Epidermal melanocyte (primary cell): ENCODE measurements around the gene FRMD4A.
"Not testable (repeated sequence)": the region's sequence is repeated elsewhere in the genome, so short reads cannot be mapped to it uniquely, and the experiment has no call there.

Experiments
- DNase-seq: peaks from one replicate; pipeline ENCODE4 v3.0.0; 2011; ENCODE audit warnings: low spot score; ENCODE audit not compliant: insufficient read length

FRMD4A gene

GRCh38 chr10:13729586-13730305, 601.0 kb downstream of the FRMD4A start:
- no peak for DNase-seq

- DNase-seq = no peak
Measured at GRCh38 chr10:13728898-13729535, 601.7 kb downstream of the FRMD4A start.

GRCh38 chr10:13725594-13725993, 605.1 kb downstream of the FRMD4A start:
- DNase-seq = no peak

- DNase-seq = no peak
Measured at GRCh38 chr10:13724484-13724883, 606.2 kb downstream of the FRMD4A start.

- no peak for DNase-seq
Measured at GRCh38 chr10:13722747-13723653, 607.7 kb downstream of the FRMD4A start.

GRCh38 chr10:13721486-13721885, 609.2 kb downstream of the FRMD4A start:
- no peak for DNase-seq

- DNase-seq = no peak
Measured at GRCh38 chr10:13720699-13721098, 610.0 kb downstream of the FRMD4A start.

- DNase-seq = no peak
Measured at GRCh38 chr10:13719425-13719824, 611.3 kb downstream of the FRMD4A start.

GRCh38 chr10:13718820-13719219, 611.9 kb downstream of the FRMD4A start:
- DNase-seq = no peak

- DNase-seq = peak; percentile 46
Measured at GRCh38 chr10:13717936-13718772, 612.6 kb downstream of the FRMD4A start.

GRCh38 chr10:13717571-13717935, 613.2 kb downstream of the FRMD4A start:
- no peak for DNase-seq

GRCh38 chr10:13716081-13717071, 614.3 kb downstream of the FRMD4A start:
- DNase-seq = no peak

GRCh38 chr10:13715596-13715995, 615.1 kb downstream of the FRMD4A start:
- DNase-seq = not testable (repeated sequence)

GRCh38 chr10:13715100-13715499, 615.6 kb downstream of the FRMD4A start:
- no peak for DNase-seq

- no peak for DNase-seq
Measured at GRCh38 chr10:13712837-13713581, 617.7 kb downstream of the FRMD4A start.

- no peak for DNase-seq
Measured at GRCh38 chr10:13712476-13712836, 618.3 kb downstream of the FRMD4A start.

GRCh38 chr10:13711291-13711690, 619.4 kb downstream of the FRMD4A start:
- DNase-seq = no peak

GRCh38 chr10:13709931-13710650, 620.6 kb downstream of the FRMD4A start:
- DNase-seq = no peak
